Endodermal cell (in vitro differentiated cells): ENCODE measurements around the gene ENAH. TPM values are rescaled to one million over a fixed set of nuclear protein-coding genes. Genes with fewer than 3 reads are reported as not detected.

Experiments used
- DNase-seq: peaks from one replicate; pipeline ENCODE4 v3.0.0-alpha.2; 2017
- H3K27ac ChIP-seq: 2 replicates; pipeline ENCODE4 v1.5.1; 2013; ENCODE audit warnings: mild to moderate bottlenecking, low read depth, low read length, moderate library complexity
- H3K27me3 ChIP-seq: 2 replicates; pipeline ENCODE4 v1.6.1; 2013; ENCODE audit warnings: mild to moderate bottlenecking, low read length, moderate library complexity; ENCODE audit not compliant: insufficient read depth, control insufficient read depth, poor library complexity, severe bottlenecking
- H3K36me3 ChIP-seq: 2 replicates; pipeline ENCODE4 v1.7.0; 2013; ENCODE audit warnings: mild to moderate bottlenecking, low read length, moderate library complexity; ENCODE audit not compliant: control insufficient read depth, insufficient read depth
- H3K4me1 ChIP-seq: one replicate; pipeline ENCODE4 v1.7.0; 2013; ENCODE audit warnings: low read length; ENCODE audit not compliant: control insufficient read depth, insufficient read depth
- H3K4me3 ChIP-seq: 2 replicates; pipeline ENCODE4 v1.5.1; 2013; ENCODE audit warnings: mild to moderate bottlenecking, low read length, moderate library complexity
- H3K9ac ChIP-seq: 2 replicates; pipeline ENCODE4 v1.6.1; 2013; ENCODE audit warnings: mild to moderate bottlenecking, low read length, moderate library complexity; ENCODE audit not compliant: poor library complexity, severe bottlenecking; ENCODE audit errors: extremely low read depth
- H3K9me3 ChIP-seq: 2 replicates; pipeline ENCODE4 v1.6.1; 2013; ENCODE audit warnings: mild to moderate bottlenecking, low read length, moderate library complexity; ENCODE audit not compliant: control insufficient read depth
- H3K27ac Mint-ChIP-seq: 2 replicates; pipeline ENCODE4 v1.8.0; 2020; ENCODE audit warnings: mixed read lengths
- H3K27me3 Mint-ChIP-seq: 2 replicates; pipeline ENCODE4 v1.8.0; 2021; ENCODE audit warnings: mild to moderate bottlenecking, mixed read lengths; ENCODE audit not compliant: insufficient read depth
- H3K36me3 Mint-ChIP-seq: 2 replicates; pipeline ENCODE4 v1.8.0; 2020; ENCODE audit warnings: low read depth, mixed read lengths
- H3K4me1 Mint-ChIP-seq: 2 replicates; pipeline ENCODE4 v1.8.0; 2020; ENCODE audit warnings: mixed read lengths
- H3K4me3 Mint-ChIP-seq: 2 replicates; pipeline ENCODE4 v1.8.0; 2020; ENCODE audit warnings: mild to moderate bottlenecking, moderate library complexity, mixed read lengths
- H3K9me3 Mint-ChIP-seq: 2 replicates; pipeline ENCODE4 v1.8.0; 2020; ENCODE audit warnings: mild to moderate bottlenecking, mixed read lengths
- CTCF ChIP-seq: fragments of 200-600 bp; sonication (generic); conservative IDR thresholded peaks from 2 replicates; pipeline ENCODE4 v1.5.0; 2021; ENCODE audit warnings: antibody characterized with exemption, mild to moderate bottlenecking
- WGBS, 2 experiments: methylation state at CpG; one replicate each; pipeline versions ENCODE4 v1.1.5 to v1.1.7; 2013; ENCODE audit warnings: missing lambda C conversion rate in 2 of 2, mixed read lengths in 1 of 2; ENCODE audit not compliant: insufficient coverage in 1 of 2, insufficient read length in 1 of 2; 5-methylcytosine and 5-hydroxymethylcytosine counted together
- total RNA-seq, 2 donors: library from RNA; stranded (reverse); fragmentation: NEBNext Ultra II Directional in 1 of 2; extraction: Animal tissue kit (Norgen Biotek cat#: 25700) in 1 of 2; gene quantifications; 2 replicates in 1 of 2; 3 replicates in 1 of 2; pipeline ENCODE4 v1.2.1, GENCODE V29; 2021

ENAH gene
- total RNA-seq, 2 donors from 2014 or later = 263 to 267 TPM

- H3K27ac ChIP-seq = no peak overlapping the region
- H3K4me3 Mint-ChIP-seq = no peak overlapping the region
- 87 to 90% methylated on average over 1 to 4 of the region's 5 CpGs for WGBS, 2 experiments
Measured at GRCh38 chr1:225527575-225527974, 125.3 kb downstream of the ENAH start.

DNA sequence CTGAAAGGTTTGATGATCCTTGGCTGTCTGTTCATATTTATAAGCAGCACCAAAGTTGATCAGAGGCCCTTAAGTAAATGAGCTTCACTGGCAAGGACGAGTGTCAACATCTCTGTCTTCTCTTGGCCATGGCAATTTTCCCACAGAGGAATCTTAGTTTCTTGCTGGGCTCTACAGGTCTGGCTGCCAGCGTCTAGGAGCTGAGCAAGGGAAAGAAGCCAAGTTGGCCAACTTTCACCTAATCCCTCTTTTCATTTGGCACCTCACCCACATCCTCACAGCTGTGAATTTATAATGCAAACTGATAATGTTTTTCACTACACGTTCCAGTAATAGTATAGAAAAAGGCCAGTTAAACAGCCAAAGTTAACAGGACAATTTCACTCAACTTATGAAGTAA lies 126.0 kb downstream of the ENAH start:
- H3K36me3 Mint-ChIP-seq = peaks cover 14% of the 10 kb centered on the region
- no peak overlapping the region for H3K4me3 ChIP-seq
- TF ChIP-seq CTCF = no peak
- no peak overlapping the region for H3K27ac ChIP-seq
- H3K4me1 ChIP-seq = no peaks in the 10 kb centered on the region
- WGBS, 2 experiments = 50 to 63% methylated on average over 2 to 3 of the region's 3 CpGs
- no peaks in the 10 kb centered on the region for H3K27me3 Mint-ChIP-seq
- DNase-seq = no peak
- no peaks in the 10 kb centered on the region for H3K27me3 ChIP-seq
- H3K9me3 Mint-ChIP-seq = no peaks in the 10 kb centered on the region
- H3K9ac ChIP-seq = no peak overlapping the region
- peaks cover 4% of the 10 kb centered on the region for H3K4me1 Mint-ChIP-seq
- H3K27ac Mint-ChIP-seq = no peak overlapping the region
- no peak overlapping the region for H3K4me3 Mint-ChIP-seq
- H3K9me3 ChIP-seq = no peaks in the 10 kb centered on the region
- H3K36me3 ChIP-seq = peaks cover 85% of the 10 kb centered on the region

More at GRCh38 chr1:225527575-225527974, 125.3 kb downstream of the ENAH start:
- no peaks in the 10 kb centered on the region for H3K27me3 ChIP-seq
- H3K9ac ChIP-seq = no peak overlapping the region
- no peak for TF ChIP-seq CTCF
- no peak overlapping the region for H3K4me3 ChIP-seq
- Mint-ChIP-seq H3K27me3 (no peaks in the 10 kb centered on the region), H3K36me3 (peaks cover 9% of the 10 kb centered on the region), H3K9me3 (no peaks in the 10 kb centered on the region), H3K4me1 (peaks cover 4% of the 10 kb centered on the region), H3K27ac (no peak overlapping the region)
- no peaks in the 10 kb centered on the region for H3K4me1 ChIP-seq
- H3K9me3 ChIP-seq = no peaks in the 10 kb centered on the region
- no peak for DNase-seq
- peaks cover 78% of the 10 kb centered on the region for H3K36me3 ChIP-seq

- DNase-seq = no peak
- H3K4me1 Mint-ChIP-seq = peaks cover 4% of the 10 kb centered on the region
- H3K4me3 Mint-ChIP-seq = no peak overlapping the region
- peaks cover 15% of the 10 kb centered on the region for H3K36me3 Mint-ChIP-seq
- Histone ChIP-seq H3K9ac (no peak overlapping the region), H3K4me1 (no peaks in the 10 kb centered on the region), H3K4me3 (no peak overlapping the region), H3K9me3 (no peaks in the 10 kb centered on the region), H3K27me3 (no peaks in the 10 kb centered on the region), H3K27ac (no peak overlapping the region), H3K36me3 (peaks cover 78% of the 10 kb centered on the region)
- TF ChIP-seq CTCF = no peak
- no peaks in the 10 kb centered on the region for H3K27me3 Mint-ChIP-seq
- no peaks in the 10 kb centered on the region for H3K9me3 Mint-ChIP-seq
- no peak overlapping the region for H3K27ac Mint-ChIP-seq
- 91 to 95% methylated on average over 7 of the region's 7 CpGs for WGBS, 2 experiments
Measured at GRCh38 chr1:225525377-225525776, 127.5 kb downstream of the ENAH start.
